Gastrocnemius medialis (tissue), 4 donors: ENCODE data around the gene NEMP2.

ENCODE experiments used
- CTCF ChIP-seq, 5 experiments: fragments of 450-650 bp in 3 of 5; fragments of 200-600 bp in 2 of 5; sonication (generic) in 2 of 5; IDR thresholded peaks in 4 of 5; conservative IDR thresholded peaks in 1 of 5; 1 replicate in 4 of 5; 2 replicates in 1 of 5; pipeline ENCODE4 v1.5.1; 2016 to 2019; ENCODE audit warnings: antibody characterized with exemption in 5 of 5, mild to moderate bottlenecking in 3 of 5, moderate library complexity in 3 of 5
- POLR2A ChIP-seq, 2 donors: fragments of 450-650 bp; IDR thresholded peaks; one replicate each; pipeline ENCODE4 v1.6.1; 2017; ENCODE audit warnings: antibody characterized with exemption in 2 of 2, mild to moderate bottlenecking in 2 of 2, moderate library complexity in 2 of 2

GRCh38 chr2:190470256-190470826 is 64.2 kb downstream of the NEMP2 start:
- no peak for TF ChIP-seq CTCF (IDR thresholded peaks at IDR 0.05 in 4 of 5, conservative IDR thresholded peaks at IDR 0.05 in 1 of 5)
- TF ChIP-seq POLR2A (IDR thresholded peaks at IDR 0.05) = no peak
